A549 (cell line): ENCODE measurements around the gene CHAF1A. TPM values are rescaled to one million over a fixed set of nuclear protein-coding genes. Genes with fewer than 3 reads are reported as not detected.
A peak's percentile ranks its signal among the peaks of the same experiment; 100 is the strongest.

Experiments used
- ATAC-seq, 2 experiments: fragments of 200-7000 bp in 1 of 2; fragments of >200 bp in 1 of 2; cut with Nextera tagmentation in 1 of 2; cut with Tn5 transposase in 1 of 2; 3 replicates each; pipeline versions ENCODE4 v1.8.0 to v1.9.1; 2018 to 2020; ENCODE audit warnings: mild to moderate bottlenecking in 1 of 2, moderate library complexity in 1 of 2
- CTCF ChIA-PET: fragments of 300-600 bp; sonication (Branson Sonifier 250); formaldehyde crosslinking; extraction: SDS; loops from one replicate; lab custom pipeline; 2021; ENCODE audit warnings: antibody characterized with exemption, inconsistent platforms; lab: Yijun Ruan, JAX
- POLR2A ChIA-PET: fragments of 350-600 bp; formaldehyde crosslinking; extraction: SDS; loops from one replicate; lab custom pipeline; 2021; ENCODE audit warnings: antibody characterized with exemption, inconsistent platforms; lab: Yijun Ruan, JAX
- DNase-seq, 2 experiments: peaks; one replicate each; pipeline versions ENCODE4 v3.0.0 to v3.0.0-alpha.2; 2011 to 2016; ENCODE audit warnings: low read depth in 1 of 2, low spot score in 1 of 2
- FAIRE-seq: peaks from 2 replicates; lab custom pipeline; 2011; peaks lifted over from hg19 to GRCh38; lab: Jason Lieb, UNC
- H3K27ac ChIP-seq, 2 experiments: fragments of >200 bp; sonication (Bioruptor Twin); formaldehyde crosslinking; 3 replicates each; pipeline ENCODE4 v1.5.1; 2016 to 2017
- H3K4me1 ChIP-seq: fragments of >200 bp; sonication (Bioruptor Twin); formaldehyde crosslinking; 3 replicates; pipeline ENCODE4 v1.6.1; 2016
- H3K4me2 ChIP-seq: fragments of >200 bp; sonication (Bioruptor Twin); formaldehyde crosslinking; 3 replicates; pipeline ENCODE4 v1.6.1; 2016
- H3K4me3 ChIP-seq: fragments of >200 bp; sonication (Bioruptor Twin); formaldehyde crosslinking; 3 replicates; pipeline ENCODE4 v1.5.1; 2016
- H3K9me3 ChIP-seq: fragments of >200 bp; sonication (Bioruptor Twin); formaldehyde crosslinking; 3 replicates; pipeline ENCODE4 v1.6.1; 2016
- ATOH8 ChIP-seq: fragments of 250-450 bp; sonication (Bioruptor Pico); IDR thresholded peaks from 2 replicates; pipeline ENCODE4 v1.5.0; 2020; ENCODE audit warnings: low read depth, mild to moderate bottlenecking, moderate library complexity
- BHLHE40 ChIP-seq: IDR thresholded peaks from 2 replicates; pipeline ENCODE4 v1.6.1; 2012; ENCODE audit warnings: low read depth, low read length, inconsistent platforms
- CBX2 ChIP-seq: fragments of 200-600 bp; sonication (generic); IDR thresholded peaks from 2 replicates; pipeline ENCODE4 v1.6.1; 2016; ENCODE audit warnings: low read depth, mild to moderate bottlenecking, borderline replicate concordance
- CBX8 ChIP-seq: fragments of 200-600 bp; sonication (generic); IDR thresholded peaks from 2 replicates; pipeline ENCODE4 v1.6.1; 2016
- CEBPB ChIP-seq, 2 experiments: fragments of >200 bp in 1 of 2; sonication (Bioruptor Twin) in 1 of 2; formaldehyde crosslinking in 1 of 2; IDR thresholded peaks; 2 replicates each; pipeline ENCODE4 v1.6.1; 2012 to 2016
- CHD2 ChIP-seq: fragments of 150-350 bp; IDR thresholded peaks from 2 replicates; pipeline ENCODE4 v1.6.1; 2014; ENCODE audit warnings: low read length; ENCODE audit not compliant: partially characterized antibody
- CTCF ChIP-seq: fragments of >200 bp; sonication (Bioruptor Twin); formaldehyde crosslinking; IDR thresholded peaks from 3 replicates; pipeline ENCODE4 v1.5.1; 2016
- EHMT2 ChIP-seq: fragments of 200-600 bp; sonication (generic); IDR thresholded peaks from 2 replicates; pipeline ENCODE4 v1.6.1; 2016; ENCODE audit warnings: antibody characterized with exemption, low read depth, mild to moderate bottlenecking, moderate library complexity
- EP300 ChIP-seq, 2 experiments: fragments of >200 bp; sonication (Bioruptor Twin); formaldehyde crosslinking; IDR thresholded peaks; 2 replicates in 1 of 2; 3 replicates in 1 of 2; pipeline ENCODE4 v1.6.1; 2016 to 2017
- FOXS1 ChIP-seq: fragments of 250-450 bp; sonication (Bioruptor Pico); IDR thresholded peaks from 2 replicates; pipeline ENCODE4 v1.5.0; 2020; ENCODE audit warnings: mild to moderate bottlenecking, moderate library complexity
- GATA3 ChIP-seq: IDR thresholded peaks from 2 replicates; pipeline ENCODE4 v1.6.1; 2012; ENCODE audit warnings: borderline replicate concordance
- HDAC2 ChIP-seq: fragments of 200-600 bp; sonication (generic); IDR thresholded peaks from 2 replicates; pipeline ENCODE4 v1.6.1; 2016
- HMGXB4 ChIP-seq: fragments of 250-450 bp; sonication (Bioruptor Pico); IDR thresholded peaks from 2 replicates; pipeline ENCODE4 v1.5.0; 2021; ENCODE audit warnings: mild to moderate bottlenecking, moderate library complexity, borderline replicate concordance
- HOXA7 ChIP-seq: fragments of 250-450 bp; sonication (Bioruptor Pico); IDR thresholded peaks from 2 replicates; pipeline ENCODE4 v1.5.0; 2020; ENCODE audit warnings: mild to moderate bottlenecking, moderate library complexity
- HOXB13 ChIP-seq: fragments of 250-450 bp; sonication (Bioruptor Pico); IDR thresholded peaks from 2 replicates; pipeline ENCODE4 v1.5.0; 2020; ENCODE audit warnings: low read depth, mild to moderate bottlenecking, moderate library complexity
- JUNB ChIP-seq: fragments of >200 bp; sonication (Bioruptor Twin); formaldehyde crosslinking; IDR thresholded peaks from 2 replicates; pipeline ENCODE4 v1.6.1; 2016
- KDM5A ChIP-seq: fragments of 200-600 bp; sonication (generic); IDR thresholded peaks from 2 replicates; pipeline ENCODE4 v1.6.1; 2016; ENCODE audit warnings: antibody characterized with exemption, mild to moderate bottlenecking
- MAX ChIP-seq: IDR thresholded peaks from 2 replicates; pipeline ENCODE4 v1.6.1; 2012
- MAZ ChIP-seq: fragments of 150-350 bp; IDR thresholded peaks from 2 replicates; pipeline ENCODE4 v1.6.1; 2014; ENCODE audit warnings: antibody characterized with exemption, low read depth, low read length, borderline replicate concordance
- NFE2L2 ChIP-seq: fragments of 150-350 bp; conservative IDR thresholded peaks from 2 replicates; pipeline ENCODE4 v1.6.1; 2014; ENCODE audit warnings: low read length
- RCOR1 ChIP-seq: fragments of 150-350 bp; IDR thresholded peaks from 2 replicates; pipeline ENCODE4 v1.6.1; 2014; ENCODE audit warnings: antibody characterized with exemption, low read length, low read depth
- RNF2 ChIP-seq: fragments of 200-600 bp; sonication (generic); IDR thresholded peaks from 2 replicates; pipeline ENCODE4 v1.6.1; 2016; ENCODE audit warnings: low read depth, mild to moderate bottlenecking, antibody characterized with exemption, moderate library complexity, borderline replicate concordance
- TFCP2L1 ChIP-seq: fragments of 250-450 bp; sonication (Bioruptor Pico); IDR thresholded peaks from 2 replicates; pipeline ENCODE4 v1.5.0; 2021; ENCODE audit warnings: mild to moderate bottlenecking
- ZC3H11A ChIP-seq: fragments of 450-650 bp; IDR thresholded peaks from 2 replicates; pipeline ENCODE4 v1.6.1; 2014; ENCODE audit warnings: antibody characterized with exemption, mild to moderate bottlenecking
- ZFP36 ChIP-seq: fragments of 450-650 bp; IDR thresholded peaks from 2 replicates; pipeline ENCODE4 v1.6.1; 2014; ENCODE audit warnings: borderline replicate concordance; ENCODE audit not compliant: partially characterized antibody
- WGBS: methylation state at CpG from one replicate; pipeline ENCODE4 v1.1.6; 2017; ENCODE audit errors: missing lambda C conversion rate; 5-methylcytosine and 5-hydroxymethylcytosine counted together
- polyA plus RNA-seq, 4 experiments: library from polyadenylated mRNA; depleted of rRNA in 3 of 4; stranded (reverse); fragments of >200 nt; fragmentation: RNase III in 1 of 4; extraction: RNeasy Plus Mini Kit Qiagen cat#74134 plus additional on column Dnase treatment in 1 of 4; gene quantifications; 2 replicates in 3 of 4; 3 replicates in 1 of 4; pipeline ENCODE4 v1.2.3, GENCODE V29; 2011 to 2017

Gene CHAF1A
- polyA plus RNA-seq, 2 of the 4 experiments (the other 2 are of a cell fraction) = 15.6 to 28.0 TPM

- peak overlapping the region in 1 of 2 experiments; percentile 96; a peak in 3 of 6 replicates for H3K27ac ChIP-seq
- no peaks in the 10 kb centered on the region for H3K9me3 ChIP-seq
- peak; percentile 7 to 9; a peak in 3 of 6 replicates for ATAC-seq
- H3K4me2 ChIP-seq = peak overlapping the region; percentile 95
- TF ChIP-seq JUNB (no peak), MAZ (no peak), RCOR1 (no peak), NFE2L2 (no peak), ATOH8 (CRISPR knock-in tag) (no peak), ZFP36 (no peak), HDAC2 (no peak), MAX (no peak), FOXS1 (CRISPR knock-in tag) (no peak), KDM5A (no peak), EP300 (IDR thresholded peaks at IDR 0.05) (no peak), RNF2 (no peak), HMGXB4 (no peak), CTCF (no peak), TFCP2L1 (CRISPR knock-in tag) (no peak), CHD2 (no peak), HOXB13 (no peak), CBX2 (no peak), CEBPB (IDR thresholded peaks at IDR 0.05) (no peak)
- POLR2A ChIA-PET = no interaction called here
- H3K4me1 ChIP-seq = peaks cover 14% of the 10 kb centered on the region; the same call in 2 of the 3 replicates
- DNase-seq = no peak
- FAIRE-seq = no peak
- CTCF ChIA-PET = interaction anchor here (1.0 kb wide), 1 partner anchor 56 kb away, joined by 4 read pairs; the partner anchor contains the start of gene SH3GL1
- WGBS = 69% methylated on average over 11 of the region's 15 CpGs
- no peak overlapping the region for H3K4me3 ChIP-seq
Observed at GRCh38 chr19:4455719-4456475, 53.5 kb downstream of the CHAF1A start.

GRCh38 chr19:4456476-4456842 lies 54.0 kb downstream of the CHAF1A start:
- H3K4me1 ChIP-seq = peaks cover 14% of the 10 kb centered on the region; the same call in 2 of the 3 replicates
- DNase-seq (no peak), ATAC-seq (peak in 1 of 2 experiments; percentile 5; a peak in 2 of 6 replicates), FAIRE-seq (no peak)
- CTCF ChIA-PET = interaction anchor here (1.0 kb wide), 1 partner anchor 56 kb away, joined by 4 read pairs; the partner anchor contains the start of gene SH3GL1
- H3K9me3 ChIP-seq = no peaks in the 10 kb centered on the region
- no peak for TF ChIP-seq GATA3
- TF ChIP-seq ZC3H11A = no peak
- no peak for TF ChIP-seq HMGXB4
- TF ChIP-seq CBX8 = no peak
- TF ChIP-seq BHLHE40 = no peak
- no peak for TF ChIP-seq EHMT2
- no peak for TF ChIP-seq HOXA7 (CRISPR knock-in tag)
- no peak for TF ChIP-seq FOXS1 (CRISPR knock-in tag)
- no peak for TF ChIP-seq CEBPB (IDR thresholded peaks at IDR 0.05)
- no peak for TF ChIP-seq CTCF
- H3K4me3 ChIP-seq = peak overlapping the region; percentile 56
- WGBS = 65% methylated on average over 9 of the region's 9 CpGs
- H3K4me2 ChIP-seq = peak overlapping the region; percentile 95
- POLR2A ChIA-PET = interaction anchor here (1.0 to 1.2 kb wide), 2 partner anchors 14 to 15 kb away, joined by 3 read pairs; no protein-coding TSS in a partner anchor
- H3K27ac ChIP-seq = peak overlapping the region; percentile 29 to 96; a peak in 4 of 6 replicates
